Cardiac fibroblast (primary cell): ENCODE measurements around the gene POU3F3.

ENCODE experiments used
- DNase-seq, 2 donors: peaks; one replicate each; pipeline versions ENCODE4 v3.0.0 to v3.0.0-alpha.2; 2010; ENCODE audit warnings: low read depth in 2 of 2
- H3K4me3 ChIP-seq, 2 donors: replicated peaks in 1 of 2; 1 replicate in 1 of 2; 2 replicates in 1 of 2; pipeline ENCODE4 v1.5.1; 2011; ENCODE audit warnings: low read depth in 2 of 2, low read length in 2 of 2, mild to moderate bottlenecking in 2 of 2, moderate library complexity in 1 of 2
- CTCF ChIP-seq: IDR thresholded peaks from one replicate; pipeline ENCODE4 v1.5.1; 2011; ENCODE audit warnings: low read depth, mild to moderate bottlenecking, low read length, inconsistent platforms

The POU3F3 gene

DNA sequence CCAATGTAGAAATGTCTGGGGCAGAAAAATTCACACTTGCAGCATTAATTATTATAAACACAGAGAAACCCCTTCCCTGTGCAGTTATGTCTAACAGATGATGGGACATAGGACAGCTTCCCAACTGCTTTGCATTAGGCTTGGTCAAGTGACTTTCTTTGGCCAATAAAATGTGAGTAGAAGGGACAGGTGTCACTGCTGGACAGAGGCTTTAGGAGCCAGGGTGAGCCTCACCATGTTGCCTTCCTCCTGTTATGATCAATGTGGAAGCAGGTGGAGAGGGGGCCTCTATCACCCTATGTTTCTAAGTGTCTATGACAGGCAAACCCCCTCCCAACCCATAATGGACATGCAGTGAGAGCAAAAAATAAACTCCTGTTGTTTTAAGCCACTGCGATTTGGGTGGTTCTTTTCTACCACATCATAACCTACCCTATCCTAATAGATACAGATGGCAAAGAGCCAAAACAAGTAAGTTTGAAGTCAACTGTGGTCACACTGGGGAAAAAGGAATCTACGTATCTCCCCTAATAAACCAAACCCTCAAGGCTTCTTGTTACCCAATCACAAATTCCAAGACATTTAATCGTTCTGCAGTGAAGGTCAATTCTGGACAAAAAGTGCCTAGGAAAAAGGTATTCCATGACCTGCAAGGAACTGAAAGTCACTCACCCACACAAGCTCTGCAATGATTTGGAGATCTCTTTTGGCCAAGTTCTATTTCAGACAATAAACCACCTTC is 28.6 kb upstream of the POU3F3 start:
- H3K4me3 ChIP-seq = no peak overlapping the region
- TF ChIP-seq CTCF = no peak
- DNase-seq = peak in 1 of 2 donors; percentile 51

- DNase-seq = peak in 1 of 2 donors; percentile 22
- no peak overlapping the region for H3K4me3 ChIP-seq
- TF ChIP-seq CTCF = no peak
These were observed 27.9 kb upstream of the POU3F3 start for GRCh38 chr2:104826016-104826415.

- no peak for TF ChIP-seq CTCF
- no peak overlapping the region for H3K4me3 ChIP-seq
- no peak for DNase-seq
These were observed 22.2 kb upstream of the POU3F3 start for GRCh38 chr2:104831742-104832141.

GRCh38 chr2:104834431-104835153 is 19.3 kb upstream of the POU3F3 start:
- DNase-seq = no peak
- TF ChIP-seq CTCF = no peak
- H3K4me3 ChIP-seq = no peak overlapping the region

DNA sequence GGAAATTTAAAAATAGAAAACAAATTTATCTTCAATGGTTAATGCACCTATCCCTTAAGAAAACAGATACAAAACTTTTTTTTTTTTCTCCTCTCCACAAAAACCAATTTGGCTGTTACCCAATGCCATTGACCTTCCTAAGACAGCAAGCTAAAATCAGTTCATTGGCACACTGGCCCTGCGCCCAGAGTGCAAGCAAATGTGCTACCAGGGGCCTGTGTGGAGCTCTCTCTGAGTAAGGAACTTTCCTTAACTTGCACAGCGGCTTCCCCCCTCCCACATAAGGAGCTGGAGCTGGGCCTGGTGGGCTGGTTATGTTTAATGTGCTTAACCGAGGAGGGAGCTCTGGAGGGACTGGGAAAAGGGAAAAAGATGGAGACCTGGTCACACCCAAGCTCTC is 17.6 kb upstream of the POU3F3 start:
- no peak for TF ChIP-seq CTCF
- H3K4me3 ChIP-seq = no peak overlapping the region
- DNase-seq = no peak

GRCh38 chr2:104836841-104837240 is 17.1 kb upstream of the POU3F3 start:
- no peak overlapping the region for H3K4me3 ChIP-seq
- TF ChIP-seq CTCF = no peak
- DNase-seq = no peak
